SU-DHL-6 (cell line): ENCODE data around the gene TMEM106C.

ENCODE experiments used
- H2AFZ ChIP-seq: fragments of 200-600 bp; sonication (generic); 2 replicates; pipeline ENCODE4 v1.6.1; 2014; ENCODE audit warnings: low read depth, mild to moderate bottlenecking, moderate library complexity, mixed read lengths, antibody characterized with exemption, low read length; ENCODE audit not compliant: severe bottlenecking
- H3F3A ChIP-seq: fragments of 200-600 bp; shearing (Covaris generic); 2 replicates; pipeline ENCODE4 v1.6.0; 2016; ENCODE audit warnings: antibody characterized with exemption, mild to moderate bottlenecking; ENCODE audit not compliant: insufficient read depth
- H3K27ac ChIP-seq: fragments of 200-600 bp; sonication (generic); 2 replicates; pipeline ENCODE4 v1.5.1; 2016; ENCODE audit warnings: low read depth, mild to moderate bottlenecking, low read length, moderate library complexity, mixed read lengths
- H3K27me3 ChIP-seq: fragments of 200-600 bp; sonication (generic), shearing (Covaris generic); 2 replicates; pipeline ENCODE4 v1.6.0; 2014; ENCODE audit warnings: mild to moderate bottlenecking, low read length
- H3K36me3 ChIP-seq: fragments of 200-600 bp; sonication (generic); 2 replicates; pipeline ENCODE4 v1.6.1; 2014; ENCODE audit warnings: mild to moderate bottlenecking, low read length, mixed read lengths
- H3K4me2 ChIP-seq: fragments of 300-600, 200-600 bp; shearing (Covaris generic), sonication (generic); 2 replicates; pipeline ENCODE4 v1.6.0; 2014; ENCODE audit warnings: low read length, low read depth, mild to moderate bottlenecking; ENCODE audit not compliant: poor library complexity, severe bottlenecking
- H3K4me3 ChIP-seq: fragments of 200-600 bp; sonication (generic); 2 replicates; pipeline ENCODE4 v1.5.1; 2014; ENCODE audit warnings: antibody characterized with exemption, low read length, mild to moderate bottlenecking, mixed read lengths; ENCODE audit not compliant: insufficient read depth, poor library complexity, severe bottlenecking
- H3K79me2 ChIP-seq: fragments of 200-600 bp; sonication (generic); 2 replicates; pipeline ENCODE4 v1.6.1; 2014; ENCODE audit warnings: mild to moderate bottlenecking, low read length, moderate library complexity; ENCODE audit not compliant: insufficient read depth
- H3K9ac ChIP-seq: fragments of 200-600 bp; sonication (generic); 2 replicates; pipeline ENCODE4 v1.7.0; 2014; ENCODE audit warnings: mild to moderate bottlenecking, low read length
- H3K9me2 ChIP-seq: fragments of 200-600 bp; sonication (generic); replicated peaks from 2 replicates; pipeline ENCODE4 v1.6.1; 2014; ENCODE audit warnings: low read length; ENCODE audit not compliant: insufficient read depth
- H3K9me3 ChIP-seq: fragments of 200-600 bp; sonication (generic); 2 replicates; pipeline ENCODE4 v1.6.1; 2014; ENCODE audit warnings: low read length, mixed read lengths; ENCODE audit not compliant: insufficient read depth
- H4K20me1 ChIP-seq: fragments of 200-600 bp; sonication (generic); 2 replicates; pipeline ENCODE4 v1.6.1; 2014; ENCODE audit warnings: low read depth, mild to moderate bottlenecking, antibody characterized with exemption, low read length, moderate library complexity, mixed read lengths
- EZH2phosphoT487 ChIP-seq: fragments of 200-600 bp; sonication (generic), shearing (Covaris generic); conservative IDR thresholded peaks from 2 replicates; pipeline ENCODE4 v1.6.1; 2018; ENCODE audit warnings: mild to moderate bottlenecking, antibody characterized with exemption, low read length, moderate library complexity, mixed read lengths
- TF ChIP-seq, protein P1 (sequence below): fragments of 200-600 bp; sonication (generic); IDR thresholded peaks from one replicate; pipeline ENCODE4 v1.5.1; 2017; ENCODE audit warnings: antibody characterized with exemption, mild to moderate bottlenecking, low read length, moderate library complexity; ENCODE audit not compliant: insufficient read depth, poor library complexity, severe bottlenecking

TMEM106C gene

GRCh38 chr12:47973870-47974269 lies 10.5 kb downstream of the TMEM106C start:
- H3K79me2 ChIP-seq = no peaks in the 10 kb centered on the region
- H3K27ac ChIP-seq = no peak overlapping the region
- peaks cover 7% of the 10 kb centered on the region; the same call in 1 of the 2 replicates for H3F3A ChIP-seq
- no peak overlapping the region for H3K4me3 ChIP-seq
- H3K9ac ChIP-seq = no peak overlapping the region
- H3K27me3 ChIP-seq = no peaks in the 10 kb centered on the region
- 0 out of 2 replicates have a peak, but pooled peaks cover 6% of the 10 kb centered on the region for H3K36me3 ChIP-seq
- H4K20me1 ChIP-seq = no peaks in the 10 kb centered on the region
- H2AFZ ChIP-seq = no peak overlapping the region
- no peak overlapping the region for H3K4me2 ChIP-seq
- TF ChIP-seq, protein P1, sequence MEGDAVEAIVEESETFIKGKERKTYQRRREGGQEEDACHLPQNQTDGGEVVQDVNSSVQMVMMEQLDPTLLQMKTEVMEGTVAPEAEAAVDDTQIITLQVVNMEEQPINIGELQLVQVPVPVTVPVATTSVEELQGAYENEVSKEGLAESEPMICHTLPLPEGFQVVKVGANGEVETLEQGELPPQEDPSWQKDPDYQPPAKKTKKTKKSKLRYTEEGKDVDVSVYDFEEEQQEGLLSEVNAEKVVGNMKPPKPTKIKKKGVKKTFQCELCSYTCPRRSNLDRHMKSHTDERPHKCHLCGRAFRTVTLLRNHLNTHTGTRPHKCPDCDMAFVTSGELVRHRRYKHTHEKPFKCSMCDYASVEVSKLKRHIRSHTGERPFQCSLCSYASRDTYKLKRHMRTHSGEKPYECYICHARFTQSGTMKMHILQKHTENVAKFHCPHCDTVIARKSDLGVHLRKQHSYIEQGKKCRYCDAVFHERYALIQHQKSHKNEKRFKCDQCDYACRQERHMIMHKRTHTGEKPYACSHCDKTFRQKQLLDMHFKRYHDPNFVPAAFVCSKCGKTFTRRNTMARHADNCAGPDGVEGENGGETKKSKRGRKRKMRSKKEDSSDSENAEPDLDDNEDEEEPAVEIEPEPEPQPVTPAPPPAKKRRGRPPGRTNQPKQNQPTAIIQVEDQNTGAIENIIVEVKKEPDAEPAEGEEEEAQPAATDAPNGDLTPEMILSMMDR = no peak
- no peak for TF ChIP-seq EZH2phosphoT487
- no peaks in the 10 kb centered on the region for H3K9me3 ChIP-seq
- H3K9me2 ChIP-seq = no peaks in the 10 kb centered on the region

DNA sequence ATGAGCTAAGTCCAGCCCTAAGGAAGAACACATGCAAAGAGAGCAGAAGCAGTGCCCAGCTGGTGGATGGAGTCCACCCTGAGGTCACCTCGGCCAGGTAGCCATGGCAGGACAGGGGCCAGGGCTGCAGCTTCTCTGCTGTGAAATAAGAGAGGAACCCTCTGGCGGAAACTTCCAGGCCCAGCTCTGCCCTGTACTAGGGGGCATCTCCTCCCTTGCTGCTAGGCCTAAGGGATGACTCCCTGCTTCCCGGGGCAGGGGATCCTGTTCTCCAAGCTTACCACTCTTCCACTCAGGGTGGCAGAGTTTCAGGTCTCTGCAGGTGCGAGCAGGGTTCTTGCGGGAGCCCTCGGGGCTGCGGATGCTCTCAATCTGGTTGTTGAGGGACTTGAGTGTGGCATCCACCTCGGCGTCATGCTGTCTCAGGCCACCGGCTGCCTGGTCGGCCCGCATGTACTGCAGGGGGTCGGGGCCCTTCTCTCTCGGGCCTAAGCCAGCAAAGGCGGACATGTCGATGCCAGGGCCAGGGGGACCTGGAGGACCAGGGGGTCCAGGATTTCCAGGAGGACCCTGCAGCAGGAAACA lies 11.7 kb downstream of the TMEM106C start:
- Histone ChIP-seq H3K36me3 (no peaks in the 10 kb centered on the region), H3K4me2 (no peak overlapping the region), H4K20me1 (no peaks in the 10 kb centered on the region), H3K9me2 (no peaks in the 10 kb centered on the region), H3K9me3 (no peaks in the 10 kb centered on the region), H3K4me3 (no peak overlapping the region), H3K9ac (no peak overlapping the region), H3K27ac (no peak overlapping the region), H3K27me3 (no peaks in the 10 kb centered on the region), H3F3A (0 out of 2 replicates have a peak, but pooled peaks cover 3% of the 10 kb centered on the region), H3K79me2 (no peaks in the 10 kb centered on the region), H2AFZ (no peak overlapping the region)
- no peak for TF ChIP-seq EZH2phosphoT487
- TF ChIP-seq, protein P1 = no peak

- H3K9me2 ChIP-seq = no peaks in the 10 kb centered on the region
- H3F3A ChIP-seq = no peaks in the 10 kb centered on the region
- no peaks in the 10 kb centered on the region for H3K79me2 ChIP-seq
- no peak overlapping the region for H3K27ac ChIP-seq
- H4K20me1 ChIP-seq = no peaks in the 10 kb centered on the region
- no peaks in the 10 kb centered on the region for H3K36me3 ChIP-seq
- no peaks in the 10 kb centered on the region for H3K27me3 ChIP-seq
- no peak overlapping the region for H3K4me3 ChIP-seq
- H3K4me2 ChIP-seq = no peak overlapping the region
- H2AFZ ChIP-seq = no peak overlapping the region
- no peaks in the 10 kb centered on the region for H3K9me3 ChIP-seq
- no peak overlapping the region for H3K9ac ChIP-seq
- TF ChIP-seq, protein P1 = no peak
- TF ChIP-seq EZH2phosphoT487 = no peak
These were observed 12.4 kb downstream of the TMEM106C start for GRCh38 chr12:47975816-47976215.
